ENCODE data around the gene ZNF512B.
"Not testable (repeated sequence)": the region's sequence is repeated elsewhere in the genome, so short reads cannot be mapped to it uniquely, and the experiment has no call there.

The ZNF512B gene

GRCh38 chr20:63920226-63920625, 49.5 kb downstream of the ZNF512B start:
- POLR2A ChIA-PET: no interaction called here
- no peak for DNase-seq (ENCODE audit: low read depth, low spot score)
- no peak for TF ChIP-seq CTCF (IDR thresholded peaks at IDR 0.05; ENCODE audit: insufficient read depth, low read length, missing control alignments)
- CTCF ChIA-PET: interaction anchor here (0.7 to 1.7 kb wide), 2 partner anchors 11 to 60 kb away, joined by 3 read pairs; no protein-coding TSS in a partner anchor
- no peak overlapping the region for H3K4me3 ChIP-seq (ENCODE audit: low read depth, low read length)

GRCh38 chr20:63919130-63919529, 50.6 kb downstream of the ZNF512B start:
- POLR2A ChIA-PET: no interaction called here
- no peak for DNase-seq (ENCODE audit: low read depth, low spot score)
- no peak overlapping the region for H3K4me3 ChIP-seq (ENCODE audit: low read depth, low read length)
- no peak for TF ChIP-seq CTCF (IDR thresholded peaks at IDR 0.05; ENCODE audit: insufficient read depth, low read length, missing control alignments)
- CTCF ChIA-PET: interaction anchor here (0.9 to 1.7 kb wide), 2 partner anchors 10 to 381 kb away, joined by 3 to 9 read pairs; no protein-coding TSS in a partner anchor

- CTCF ChIA-PET: interaction anchor here (1.0 to 1.7 kb wide), 2 partner anchors 8 to 63 kb away, joined by 4 to 9 read pairs; partner anchors contain the start of gene PRPF6
- no peak for TF ChIP-seq CTCF (IDR thresholded peaks at IDR 0.05; ENCODE audit: insufficient read depth, low read length, missing control alignments)
- POLR2A ChIA-PET: no interaction called here
- no peak overlapping the region for H3K4me3 ChIP-seq (ENCODE audit: low read depth, low read length)
- no peak for DNase-seq (ENCODE audit: low read depth, low spot score)
Measured at GRCh38 chr20:63917811-63918210, 51.9 kb downstream of the ZNF512B start.

GRCh38 chr20:63916371-63916939, 53.3 kb downstream of the ZNF512B start:
- POLR2A ChIA-PET; DNase-seq (ENCODE audit: low read depth, low spot score); CTCF ChIA-PET; H3K4me3 ChIP-seq (ENCODE audit: low read depth, low read length): not testable (repeated sequence)

GRCh38 chr20:63915471-63915870, 54.3 kb downstream of the ZNF512B start:
- H3K4me3 ChIP-seq (ENCODE audit: low read depth, low read length): no peak overlapping the region
- no peak for DNase-seq (ENCODE audit: low read depth, low spot score)
- CTCF ChIA-PET: interaction anchor here (0.8 to 1.5 kb wide), 4 partner anchors 11 to 151 kb away, joined by 3 to 5 read pairs (median 4); partner anchors contain the start of gene PRPF6
- no peak for TF ChIP-seq CTCF (IDR thresholded peaks at IDR 0.05; ENCODE audit: insufficient read depth, low read length, missing control alignments)
- POLR2A ChIA-PET: no interaction called here

- ChIA-PET POLR2A (no interaction called here), CTCF (interaction anchor here (1.5 kb wide), 1 partner anchor 149 kb away, joined by 3 read pairs; no protein-coding TSS in a partner anchor)
- no peak overlapping the region for H3K4me3 ChIP-seq (ENCODE audit: low read depth, low read length)
- no peak for DNase-seq (ENCODE audit: low read depth, low spot score)
- TF ChIP-seq CTCF (IDR thresholded peaks at IDR 0.05; ENCODE audit: insufficient read depth, low read length, missing control alignments): no peak
Measured at GRCh38 chr20:63913768-63914167, 56.0 kb downstream of the ZNF512B start.

GRCh38 chr20:63911176-63911575, 58.6 kb downstream of the ZNF512B start:
- ChIA-PET POLR2A (interaction anchor here (1.2 kb wide), 1 partner anchor 46 kb away, joined by 3 read pairs; the partner anchor contains the start of gene TPD52L2), CTCF (interaction anchor here (1.3 to 2.1 kb wide), 4 partner anchors 15 to 125 kb away, joined by 3 to 6 read pairs (median 3); no protein-coding TSS in a partner anchor)
- no peak for TF ChIP-seq CTCF (IDR thresholded peaks at IDR 0.05; ENCODE audit: insufficient read depth, low read length, missing control alignments)
- no peak overlapping the region for H3K4me3 ChIP-seq (ENCODE audit: low read depth, low read length)
- DNase-seq (ENCODE audit: low read depth, low spot score): no peak

Data from AG04449 (cell line).